Measurements from ENCODE around the gene TMIE.
"Not testable (repeated sequence)": the region's sequence is repeated elsewhere in the genome, so short reads cannot be mapped to it uniquely, and the experiment has no call there.

Gene TMIE

DNA sequence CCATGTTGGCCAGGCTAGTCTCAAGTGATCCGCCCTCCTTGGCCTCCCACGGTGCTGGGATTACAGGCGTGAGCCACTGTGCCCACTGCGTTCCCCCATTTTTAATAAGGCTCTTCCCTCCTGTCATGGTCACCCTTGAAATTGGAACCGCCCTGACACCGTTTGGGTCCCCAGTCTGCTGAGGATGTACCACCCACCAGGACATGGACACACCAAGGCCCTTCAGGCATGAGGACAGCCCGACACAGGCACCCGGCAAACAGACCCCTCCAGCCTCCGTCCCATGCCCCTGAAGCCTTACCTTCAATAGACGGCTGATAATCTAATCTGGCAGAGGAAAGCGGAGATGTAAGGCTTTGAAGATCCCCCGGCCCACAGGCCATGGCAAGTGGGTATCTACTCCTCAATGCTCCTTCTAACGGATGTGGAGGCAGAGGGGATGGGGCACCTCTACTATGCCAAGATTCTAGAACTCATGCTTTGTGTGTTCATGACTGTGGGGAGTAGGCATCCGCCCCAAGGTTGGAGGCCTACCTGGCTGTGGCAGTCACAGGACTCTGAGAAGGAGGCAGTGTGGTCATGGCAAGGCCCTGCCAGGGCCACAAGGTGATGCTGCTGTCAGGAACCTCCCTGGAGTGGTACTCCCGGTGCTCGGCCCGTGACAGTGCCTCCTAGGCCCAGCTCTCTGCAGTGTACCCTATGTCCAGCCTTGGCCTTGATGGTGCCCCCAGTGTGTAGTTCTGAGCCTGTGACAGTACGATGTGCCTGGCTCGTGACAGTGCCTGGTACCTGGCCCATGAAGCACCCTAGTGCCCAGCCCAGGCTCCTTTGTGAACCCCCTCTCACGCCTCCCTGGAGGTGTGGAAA is 35.0 kb downstream of the TMIE start:
- no peaks in the 10 kb centered on the region for H3K36me3 Mint-ChIP-seq
- peak; percentile 36 for ATAC-seq
- no peaks in the 10 kb centered on the region for H3K4me1 Mint-ChIP-seq
- no peaks in the 10 kb centered on the region for H3K9me3 Mint-ChIP-seq
- no peak overlapping the region for H3K4me3 Mint-ChIP-seq
- DNase-seq (ENCODE audit: low spot score in 2 of 2): peak in 1 of 2 donors; percentile 43
- no peak overlapping the region for H3K27ac Mint-ChIP-seq

DNA sequence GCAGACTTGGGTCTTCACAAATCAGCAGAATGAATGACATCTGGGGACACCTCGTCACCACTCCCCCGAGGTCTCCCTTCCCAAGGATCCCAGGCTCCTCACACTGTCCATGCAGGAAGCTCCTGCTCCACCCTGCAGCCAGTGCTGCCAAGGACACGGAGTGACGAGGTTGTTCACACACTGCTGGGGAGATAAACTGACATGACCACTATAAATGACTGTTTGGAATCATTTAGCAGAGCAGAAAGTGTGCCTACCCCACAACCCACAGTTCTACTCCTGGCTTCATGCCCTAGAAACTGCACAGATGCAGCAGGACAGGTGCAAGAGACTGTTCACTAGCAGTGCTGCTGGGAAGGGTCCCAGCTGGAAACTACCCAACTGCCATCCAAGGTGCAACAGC is 36.1 kb downstream of the TMIE start:
- no peaks in the 10 kb centered on the region for H3K4me1 Mint-ChIP-seq
- H3K4me3 Mint-ChIP-seq: no peak overlapping the region
- no peaks in the 10 kb centered on the region for H3K36me3 Mint-ChIP-seq
- H3K27ac Mint-ChIP-seq: no peak overlapping the region
- no peaks in the 10 kb centered on the region for H3K9me3 Mint-ChIP-seq
- DNase-seq (ENCODE audit: low spot score in 2 of 2) (peak in 1 of 2 donors; percentile 32), ATAC-seq (no peak)

GRCh38 chr3:46739565-46739964 is 38.4 kb downstream of the TMIE start:
- H3K36me3 Mint-ChIP-seq, H3K4me3 Mint-ChIP-seq, H3K4me1 Mint-ChIP-seq, ATAC-seq, H3K27ac Mint-ChIP-seq, H3K9me3 Mint-ChIP-seq: not testable (repeated sequence)
- DNase-seq (ENCODE audit: low spot score in 2 of 2): peak in 1 of 2 donors; percentile 18

DNA sequence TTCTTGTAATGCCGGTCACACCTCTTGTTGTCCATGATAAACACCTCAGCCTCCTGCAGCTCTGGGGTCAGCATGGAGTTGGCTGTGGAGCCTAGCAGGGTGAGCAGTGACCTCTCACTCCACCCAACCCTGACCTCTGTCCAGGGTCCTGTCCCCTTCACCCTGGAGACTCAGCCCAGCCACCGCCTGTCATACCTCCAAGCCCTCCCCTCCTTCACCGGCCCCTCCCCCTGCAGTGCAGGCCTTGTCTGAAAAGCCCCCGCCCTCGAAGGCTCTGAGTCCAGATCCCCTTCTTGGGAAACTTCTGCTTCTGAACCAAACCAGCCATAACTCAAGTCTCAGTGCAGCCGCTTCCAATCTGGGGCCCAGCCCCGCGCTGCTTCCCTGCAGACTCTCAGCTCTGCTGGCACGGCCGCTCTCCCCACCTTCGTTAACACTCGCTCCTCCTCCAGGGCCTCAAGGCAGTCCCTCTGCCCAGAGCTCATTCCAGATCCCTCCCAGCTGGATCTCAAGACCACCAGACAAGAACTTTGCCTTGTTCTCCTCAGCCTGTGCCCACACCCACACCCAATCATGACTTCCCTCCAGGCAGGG is 41.9 kb downstream of the TMIE start:
- ATAC-seq: peak; percentile 32
- Mint-ChIP-seq H3K4me3 (no peak overlapping the region), H3K4me1 (no peaks in the 10 kb centered on the region), H3K36me3 (no peaks in the 10 kb centered on the region), H3K27ac (no peak overlapping the region), H3K9me3 (no peaks in the 10 kb centered on the region)
- DNase-seq (ENCODE audit: low spot score in 2 of 2): no peak

GRCh38 chr3:46746711-46747110 is 45.5 kb downstream of the TMIE start:
- H3K4me1 Mint-ChIP-seq: no peaks in the 10 kb centered on the region
- ATAC-seq: no peak
- H3K9me3 Mint-ChIP-seq: no peaks in the 10 kb centered on the region
- no peak overlapping the region for H3K27ac Mint-ChIP-seq
- H3K36me3 Mint-ChIP-seq: no peaks in the 10 kb centered on the region
- DNase-seq (ENCODE audit: low spot score in 2 of 2): no peak
- no peak overlapping the region for H3K4me3 Mint-ChIP-seq

DNA sequence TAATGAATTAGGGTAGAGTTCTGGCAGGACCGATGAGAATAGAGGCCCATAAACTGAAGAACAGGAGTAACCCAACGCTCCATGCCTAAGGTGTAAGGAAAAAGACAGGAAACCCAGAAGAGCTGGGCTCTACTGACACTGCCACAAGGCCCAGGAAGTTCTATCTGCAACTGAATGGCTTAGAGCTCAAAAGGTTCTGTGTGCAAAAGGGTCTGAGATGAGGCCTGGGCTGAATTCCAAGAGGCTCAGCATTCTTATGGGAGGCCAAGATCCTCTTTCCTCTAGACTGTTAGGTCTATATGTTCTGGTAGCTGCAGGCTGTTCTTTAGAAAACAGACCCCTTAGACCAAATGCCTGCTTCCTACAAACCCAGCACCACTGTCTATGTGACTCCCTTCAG is 47.0 kb downstream of the TMIE start:
- Mint-ChIP-seq H3K27ac (no peak overlapping the region), H3K4me1 (no peaks in the 10 kb centered on the region)
- DNase-seq (ENCODE audit: low spot score in 2 of 2): no peak

DNA sequence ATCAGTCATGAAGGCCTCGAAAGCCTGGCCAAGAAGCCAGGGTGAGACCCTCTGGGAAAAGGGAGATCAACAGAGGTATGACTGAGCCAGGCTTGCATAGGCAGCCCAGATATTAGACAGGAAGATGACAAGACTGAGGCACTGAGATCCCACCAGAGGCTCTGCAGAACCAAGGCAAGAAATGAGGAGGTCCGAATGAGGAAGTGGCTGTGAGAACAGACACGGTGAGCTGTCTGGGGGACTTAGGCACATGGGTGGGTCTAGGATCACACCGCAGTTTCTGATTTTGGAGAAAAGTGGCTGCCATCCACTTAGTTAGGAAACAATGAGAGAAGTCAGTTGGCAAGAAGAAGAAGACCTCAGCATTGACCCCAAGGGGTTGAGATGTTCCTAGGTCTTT is 47.9 kb downstream of the TMIE start:
- Mint-ChIP-seq H3K36me3 (no peaks in the 10 kb centered on the region), H3K4me1 (no peaks in the 10 kb centered on the region), H3K27ac (no peak overlapping the region), H3K4me3 (no peak overlapping the region), H3K9me3 (no peaks in the 10 kb centered on the region)
- ATAC-seq: no peak
- no peak for DNase-seq (ENCODE audit: low spot score in 2 of 2)

More for the DNA sequence above, 47.0 kb downstream of the TMIE start:
- no peak for ATAC-seq
- Mint-ChIP-seq H3K4me3 (no peak overlapping the region), H3K36me3 (no peaks in the 10 kb centered on the region), H3K9me3 (no peaks in the 10 kb centered on the region)

- DNase-seq (ENCODE audit: low spot score in 2 of 2): no peak
- Mint-ChIP-seq H3K4me1 (no peaks in the 10 kb centered on the region), H3K4me3 (no peak overlapping the region), H3K36me3 (no peaks in the 10 kb centered on the region), H3K9me3 (no peaks in the 10 kb centered on the region), H3K27ac (no peak overlapping the region)
- no peak for ATAC-seq
Measured at GRCh38 chr3:46750555-46751038, 49.4 kb downstream of the TMIE start.

GRCh38 chr3:46753127-46753526 is 51.9 kb downstream of the TMIE start:
- H3K27ac Mint-ChIP-seq; H3K4me3 Mint-ChIP-seq; H3K36me3 Mint-ChIP-seq; H3K4me1 Mint-ChIP-seq; DNase-seq (ENCODE audit: low spot score in 2 of 2); H3K9me3 Mint-ChIP-seq: not testable (repeated sequence)
- ATAC-seq: peak; percentile 29

- H3K27ac Mint-ChIP-seq: peak overlapping the region; percentile 23
- DNase-seq (ENCODE audit: low spot score in 2 of 2): no peak
Measured at GRCh38 chr3:46755646-46756045, 54.5 kb downstream of the TMIE start.

GRCh38 chr3:46756642-46757041 is 55.5 kb downstream of the TMIE start:
- H3K9me3 Mint-ChIP-seq: no peaks in the 10 kb centered on the region
- H3K4me1 Mint-ChIP-seq: no peaks in the 10 kb centered on the region
- H3K4me3 Mint-ChIP-seq: no peak overlapping the region
- no peak overlapping the region for H3K27ac Mint-ChIP-seq
- H3K36me3 Mint-ChIP-seq: no peaks in the 10 kb centered on the region
- DNase-seq (ENCODE audit: low spot score in 2 of 2) (no peak), ATAC-seq (no peak)

More at GRCh38 chr3:46755646-46756045, 54.5 kb downstream of the TMIE start:
- ATAC-seq: no peak
- Mint-ChIP-seq H3K36me3 (no peaks in the 10 kb centered on the region), H3K4me1 (no peaks in the 10 kb centered on the region), H3K4me3 (no peak overlapping the region), H3K9me3 (no peaks in the 10 kb centered on the region)

GRCh38 chr3:46759239-46760167 is 58.3 kb downstream of the TMIE start:
- Mint-ChIP-seq H3K4me3 (no peak overlapping the region), H3K9me3 (peaks cover 16% of the 10 kb centered on the region), H3K36me3 (no peaks in the 10 kb centered on the region), H3K4me1 (no peaks in the 10 kb centered on the region), H3K27ac (no peak overlapping the region)
- ATAC-seq (no peak), DNase-seq (ENCODE audit: low spot score in 2 of 2) (no peak)

All from stimulated activated effector memory CD8-positive, alpha-beta T cell treated with anti-CD3 and anti-CD28 coated beads, Interleukin-12 subunit alpha, Interleukin-12 subunit beta, amount 100 ng/mL, for 72 hours (primary cell).